HG02852 (cell line): Measurements from ENCODE around the gene NFIL3.

ENCODE experiments used
- ATAC-seq: cut with Tn5 transposase; IDR thresholded peaks from one replicate; pipeline ENCODE4 v1.9.1; 2021; ENCODE audit warnings: mild to moderate bottlenecking, moderate library complexity; ENCODE audit not compliant: unreplicated experiment

Gene NFIL3

GRCh38 chr9:91361291-91362050 lies 62.2 kb downstream of the NFIL3 start, which contains the start of gene AUH:
AUH (minus strand) TSS chr9:91361918; CDS start chr9:91361889, 29 bp downstream.
- peak; percentile 83 for ATAC-seq

- ATAC-seq = no peak
Measured at GRCh38 chr9:91360551-91361290, 62.9 kb downstream of the NFIL3 start.

- ATAC-seq = no peak
Measured at GRCh38 chr9:91359734-91360470, 63.7 kb downstream of the NFIL3 start.

- ATAC-seq = no peak
Measured at GRCh38 chr9:91359083-91359482, 64.5 kb downstream of the NFIL3 start.
